HG02970 (cell line): ENCODE data around the gene TRIP12.
"Not testable (repeated sequence)": the region's sequence is repeated elsewhere in the genome, so short reads cannot be mapped to it uniquely, and the experiment has no call there.

Experiments
- ATAC-seq: cut with Tn5 transposase; IDR thresholded peaks from one replicate; pipeline ENCODE4 v1.9.1; 2021; ENCODE audit warnings: mild to moderate bottlenecking, moderate library complexity, moderate number of reproducible peaks; ENCODE audit not compliant: unreplicated experiment, low FRiP score

The TRIP12 gene

GRCh38 chr2:229879191-229879950 is 42.4 kb downstream of the TRIP12 start:
- ATAC-seq = no peak

- ATAC-seq = no peak
Observed at GRCh38 chr2:229875549-229875948, 46.3 kb downstream of the TRIP12 start.

GRCh38 chr2:229874647-229875046 is 47.2 kb downstream of the TRIP12 start:
- ATAC-seq = no peak

- no peak for ATAC-seq
Observed at GRCh38 chr2:229873123-229873581, 48.7 kb downstream of the TRIP12 start.

GRCh38 chr2:229870903-229871656 is 50.7 kb downstream of the TRIP12 start:
- no peak for ATAC-seq

- ATAC-seq = no peak
Observed at GRCh38 chr2:229869226-229869625, 52.6 kb downstream of the TRIP12 start.

- ATAC-seq = no peak
Observed at GRCh38 chr2:229868794-229869193, 53.0 kb downstream of the TRIP12 start.

GRCh38 chr2:229865033-229865432 is 56.8 kb downstream of the TRIP12 start:
- ATAC-seq = no peak

- ATAC-seq = no peak
Observed at GRCh38 chr2:229861431-229861830, 60.4 kb downstream of the TRIP12 start.

- ATAC-seq = no peak
Observed at GRCh38 chr2:229860334-229860733, 61.5 kb downstream of the TRIP12 start.

GRCh38 chr2:229858351-229858750 is 63.5 kb downstream of the TRIP12 start:
- ATAC-seq = no peak

- no peak for ATAC-seq
Observed at GRCh38 chr2:229857634-229858033, 64.2 kb downstream of the TRIP12 start.

GRCh38 chr2:229856413-229856812 is 65.4 kb downstream of the TRIP12 start:
- no peak for ATAC-seq

GRCh38 chr2:229855116-229855515 is 66.7 kb downstream of the TRIP12 start:
- no peak for ATAC-seq

- no peak for ATAC-seq
Observed at GRCh38 chr2:229852565-229852964, 69.2 kb downstream of the TRIP12 start.

- no peak for ATAC-seq
Observed at GRCh38 chr2:229851870-229852269, 69.9 kb downstream of the TRIP12 start.

- ATAC-seq = not testable (repeated sequence)
Observed at GRCh38 chr2:229850355-229851275, 71.2 kb downstream of the TRIP12 start.

- ATAC-seq = no peak
Observed at GRCh38 chr2:229849073-229849472, 72.7 kb downstream of the TRIP12 start.

GRCh38 chr2:229843613-229844012 is 78.2 kb downstream of the TRIP12 start:
- no peak for ATAC-seq

- no peak for ATAC-seq
Observed at GRCh38 chr2:229838729-229839128, 83.1 kb downstream of the TRIP12 start.

GRCh38 chr2:229836847-229837246 is 85.0 kb downstream of the TRIP12 start:
- no peak for ATAC-seq
